LNCaP clone FGC (cell line): ENCODE data around the gene FUZ.

ENCODE experiments used
- DNase-seq: peaks from one replicate; pipeline ENCODE4 v3.0.0-alpha.2; 2011; ENCODE audit warnings: low read depth
- H3K4me3 ChIP-seq: 2 replicates; pipeline ENCODE4 v1.5.1; 2011; ENCODE audit warnings: mild to moderate bottlenecking, low read depth, low read length, control low read depth
- CTCF ChIP-seq: IDR thresholded peaks from 2 replicates; pipeline ENCODE4 v1.5.1; 2012; ENCODE audit warnings: mild to moderate bottlenecking; ENCODE audit not compliant: control insufficient read depth, insufficient read depth; ENCODE audit errors: extremely low read depth

The FUZ gene

GRCh38 chr19:49844138-49845095 is 31.3 kb upstream of the FUZ start:
- no peak for DNase-seq
- no peak for TF ChIP-seq CTCF
- no peak overlapping the region for H3K4me3 ChIP-seq

GRCh38 chr19:49843265-49843664 is 30.2 kb upstream of the FUZ start:
- no peak for DNase-seq
- TF ChIP-seq CTCF, result no peak
- H3K4me3 ChIP-seq, result no peak overlapping the region

GRCh38 chr19:49840736-49841249 is 27.7 kb upstream of the FUZ start:
- DNase-seq, result no peak
- no peak for TF ChIP-seq CTCF
- H3K4me3 ChIP-seq, result no peak overlapping the region

- no peak for DNase-seq
- no peak overlapping the region for H3K4me3 ChIP-seq
- no peak for TF ChIP-seq CTCF
Measured at GRCh38 chr19:49840321-49840720, 27.2 kb upstream of the FUZ start.

- no peak for DNase-seq
- no peak for TF ChIP-seq CTCF
- no peak overlapping the region for H3K4me3 ChIP-seq
Measured at GRCh38 chr19:49839713-49840112, 26.6 kb upstream of the FUZ start.

- H3K4me3 ChIP-seq, result no peak overlapping the region
- no peak for DNase-seq
Measured at GRCh38 chr19:49838885-49839588, 25.9 kb upstream of the FUZ start.

More at GRCh38 chr19:49838885-49839588, 25.9 kb upstream of the FUZ start:
- no peak for TF ChIP-seq CTCF
